ENCODE data around the gene TPST1.
"Not testable (repeated sequence)": the region's sequence is repeated elsewhere in the genome, so short reads cannot be mapped to it uniquely, and the experiment has no call there.

DNA sequence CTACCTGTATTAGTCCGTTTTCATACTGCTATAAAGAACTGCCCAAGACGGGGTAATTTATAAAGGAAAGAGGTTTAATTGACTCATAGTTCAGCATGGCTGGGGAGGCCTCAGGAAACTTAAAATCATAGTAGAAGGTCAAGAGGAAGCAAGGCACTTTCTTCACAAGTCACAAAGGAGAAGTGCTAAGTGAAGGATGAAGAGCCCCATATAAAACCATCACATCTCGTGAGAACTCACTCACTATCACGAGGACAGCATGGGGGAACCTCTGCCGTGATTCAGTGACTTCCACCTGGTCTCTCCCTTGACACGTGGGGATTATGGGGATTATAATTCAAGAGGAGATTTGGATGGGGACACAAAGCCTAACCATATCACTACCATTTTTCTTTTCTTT is 119.9 kb downstream of the TPST1 start:
- TF ChIP-seq, protein P1, sequence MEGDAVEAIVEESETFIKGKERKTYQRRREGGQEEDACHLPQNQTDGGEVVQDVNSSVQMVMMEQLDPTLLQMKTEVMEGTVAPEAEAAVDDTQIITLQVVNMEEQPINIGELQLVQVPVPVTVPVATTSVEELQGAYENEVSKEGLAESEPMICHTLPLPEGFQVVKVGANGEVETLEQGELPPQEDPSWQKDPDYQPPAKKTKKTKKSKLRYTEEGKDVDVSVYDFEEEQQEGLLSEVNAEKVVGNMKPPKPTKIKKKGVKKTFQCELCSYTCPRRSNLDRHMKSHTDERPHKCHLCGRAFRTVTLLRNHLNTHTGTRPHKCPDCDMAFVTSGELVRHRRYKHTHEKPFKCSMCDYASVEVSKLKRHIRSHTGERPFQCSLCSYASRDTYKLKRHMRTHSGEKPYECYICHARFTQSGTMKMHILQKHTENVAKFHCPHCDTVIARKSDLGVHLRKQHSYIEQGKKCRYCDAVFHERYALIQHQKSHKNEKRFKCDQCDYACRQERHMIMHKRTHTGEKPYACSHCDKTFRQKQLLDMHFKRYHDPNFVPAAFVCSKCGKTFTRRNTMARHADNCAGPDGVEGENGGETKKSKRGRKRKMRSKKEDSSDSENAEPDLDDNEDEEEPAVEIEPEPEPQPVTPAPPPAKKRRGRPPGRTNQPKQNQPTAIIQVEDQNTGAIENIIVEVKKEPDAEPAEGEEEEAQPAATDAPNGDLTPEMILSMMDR (IDR thresholded peaks at IDR 0.05 in 4 of 5, conservative IDR thresholded peaks at IDR 0.05 in 1 of 5): not testable (repeated sequence)
- not testable (repeated sequence) for TF ChIP-seq POLR2A (IDR thresholded peaks at IDR 0.05)
